AG10803 (cell line): ENCODE data around the gene CABP1.

ENCODE experiments used
- DNase-seq: peaks from one replicate; pipeline ENCODE4 v3.0.0; 2010; ENCODE audit warnings: low read depth
- H3K4me3 ChIP-seq: 2 replicates; pipeline ENCODE4 v1.5.1; 2011; ENCODE audit warnings: mild to moderate bottlenecking, low read length, control low read depth
- CTCF ChIP-seq: conservative IDR thresholded peaks from 2 replicates; pipeline ENCODE4 v1.5.1; 2011; ENCODE audit warnings: mild to moderate bottlenecking, low read length, control low read depth, inconsistent platforms

The CABP1 gene

GRCh38 chr12:120670667-120671066, 30.2 kb downstream of the CABP1 start:
- no peak overlapping the region for H3K4me3 ChIP-seq
- DNase-seq, result no peak
- TF ChIP-seq CTCF, result no peak

GRCh38 chr12:120674097-120674636, 33.7 kb downstream of the CABP1 start:
- H3K4me3 ChIP-seq, result no peak overlapping the region
- DNase-seq, result no peak
- TF ChIP-seq CTCF, result no peak

GRCh38 chr12:120677765-120678473, 37.5 kb downstream of the CABP1 start:
- TF ChIP-seq CTCF, result no peak
- DNase-seq, result peak; percentile 21
- no peak overlapping the region for H3K4me3 ChIP-seq

GRCh38 chr12:120678572-120678971, 38.1 kb downstream of the CABP1 start:
- H3K4me3 ChIP-seq, result no peak overlapping the region
- no peak for DNase-seq
- no peak for TF ChIP-seq CTCF

- TF ChIP-seq CTCF, result no peak
- DNase-seq, result no peak
- H3K4me3 ChIP-seq, result no peak overlapping the region
Measured at GRCh38 chr12:120680165-120680738, 39.8 kb downstream of the CABP1 start.

GRCh38 chr12:120684523-120684932, 44.1 kb downstream of the CABP1 start:
- peak; percentile 48 for DNase-seq
- H3K4me3 ChIP-seq, result no peak overlapping the region
- no peak for TF ChIP-seq CTCF

GRCh38 chr12:120685522-120685921, 45.1 kb downstream of the CABP1 start:
- no peak for TF ChIP-seq CTCF
- H3K4me3 ChIP-seq, result no peak overlapping the region
- no peak for DNase-seq
